Keratinocyte (primary cell): ENCODE measurements around the gene GCSAM.

Experiments
- EZH2 ChIP-seq: IDR thresholded peaks from one replicate; pipeline ENCODE4 v1.6.1; 2012; ENCODE audit warnings: inconsistent platforms, mild to moderate bottlenecking, low read length, moderate library complexity
- TF ChIP-seq, protein P1 (sequence below), 3 experiments: IDR thresholded peaks in 1 of 3; conservative IDR thresholded peaks in 1 of 3; optimal IDR thresholded peaks in 1 of 3; 2 replicates in 2 of 3; 3 replicates in 1 of 3; pipeline versions ENCODE3 to v1.5.1; 2011; ENCODE audit warnings: low read length in 3 of 3, mild to moderate bottlenecking in 3 of 3, moderate library complexity in 2 of 3, control low read depth in 1 of 3, inconsistent platforms in 1 of 3; ENCODE audit not compliant: insufficient read depth in 2 of 3; ENCODE audit errors: extremely low read depth in 1 of 3

- TF ChIP-seq, protein P1, sequence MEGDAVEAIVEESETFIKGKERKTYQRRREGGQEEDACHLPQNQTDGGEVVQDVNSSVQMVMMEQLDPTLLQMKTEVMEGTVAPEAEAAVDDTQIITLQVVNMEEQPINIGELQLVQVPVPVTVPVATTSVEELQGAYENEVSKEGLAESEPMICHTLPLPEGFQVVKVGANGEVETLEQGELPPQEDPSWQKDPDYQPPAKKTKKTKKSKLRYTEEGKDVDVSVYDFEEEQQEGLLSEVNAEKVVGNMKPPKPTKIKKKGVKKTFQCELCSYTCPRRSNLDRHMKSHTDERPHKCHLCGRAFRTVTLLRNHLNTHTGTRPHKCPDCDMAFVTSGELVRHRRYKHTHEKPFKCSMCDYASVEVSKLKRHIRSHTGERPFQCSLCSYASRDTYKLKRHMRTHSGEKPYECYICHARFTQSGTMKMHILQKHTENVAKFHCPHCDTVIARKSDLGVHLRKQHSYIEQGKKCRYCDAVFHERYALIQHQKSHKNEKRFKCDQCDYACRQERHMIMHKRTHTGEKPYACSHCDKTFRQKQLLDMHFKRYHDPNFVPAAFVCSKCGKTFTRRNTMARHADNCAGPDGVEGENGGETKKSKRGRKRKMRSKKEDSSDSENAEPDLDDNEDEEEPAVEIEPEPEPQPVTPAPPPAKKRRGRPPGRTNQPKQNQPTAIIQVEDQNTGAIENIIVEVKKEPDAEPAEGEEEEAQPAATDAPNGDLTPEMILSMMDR (optimal IDR thresholded peaks at IDR 0.05 in 1 of 3, IDR thresholded peaks at IDR 0.05 in 1 of 3, conservative IDR thresholded peaks at IDR 0.05 in 1 of 3; ENCODE audit: extremely low read depth in 1 of 3, insufficient read depth in 2 of 3, low read length in 3 of 3): no peak
- no peak for TF ChIP-seq EZH2
These were observed 46.0 kb downstream of the GCSAM start for GRCh38 chr3:112086875-112087524.
